ENCODE data around the gene SREBF2.
"Not testable (repeated sequence)": the region's sequence is repeated elsewhere in the genome, so short reads cannot be mapped to it uniquely, and the experiment has no call there.

Gene SREBF2

GRCh38 chr22:41947424-41948080, 114.6 kb downstream of the SREBF2 start:
- no peak for DNase-seq (ENCODE audit: low read depth)

GRCh38 chr22:41948142-41948541, 115.2 kb downstream of the SREBF2 start:
- no peak for DNase-seq (ENCODE audit: low read depth)

- DNase-seq (ENCODE audit: low read depth) = not testable (repeated sequence)
These were observed 116.0 kb downstream of the SREBF2 start for GRCh38 chr22:41948928-41949296.

- no peak for DNase-seq (ENCODE audit: low read depth)
These were observed 116.5 kb downstream of the SREBF2 start for GRCh38 chr22:41949297-41949965.

- DNase-seq (ENCODE audit: low read depth) = no peak
These were observed 119.1 kb downstream of the SREBF2 start, which contains the start of gene SMIM45 for GRCh38 chr22:41951898-41952474. TSS of gene SMIM45 (plus strand) at chr22:41952150.

GRCh38 chr22:41952713-41953112, 119.8 kb downstream of the SREBF2 start:
- no peak for DNase-seq (ENCODE audit: low read depth)

Measured in stromal cell of bone marrow (primary cell).